ENCODE measurements around the gene ANO10.

DNA sequence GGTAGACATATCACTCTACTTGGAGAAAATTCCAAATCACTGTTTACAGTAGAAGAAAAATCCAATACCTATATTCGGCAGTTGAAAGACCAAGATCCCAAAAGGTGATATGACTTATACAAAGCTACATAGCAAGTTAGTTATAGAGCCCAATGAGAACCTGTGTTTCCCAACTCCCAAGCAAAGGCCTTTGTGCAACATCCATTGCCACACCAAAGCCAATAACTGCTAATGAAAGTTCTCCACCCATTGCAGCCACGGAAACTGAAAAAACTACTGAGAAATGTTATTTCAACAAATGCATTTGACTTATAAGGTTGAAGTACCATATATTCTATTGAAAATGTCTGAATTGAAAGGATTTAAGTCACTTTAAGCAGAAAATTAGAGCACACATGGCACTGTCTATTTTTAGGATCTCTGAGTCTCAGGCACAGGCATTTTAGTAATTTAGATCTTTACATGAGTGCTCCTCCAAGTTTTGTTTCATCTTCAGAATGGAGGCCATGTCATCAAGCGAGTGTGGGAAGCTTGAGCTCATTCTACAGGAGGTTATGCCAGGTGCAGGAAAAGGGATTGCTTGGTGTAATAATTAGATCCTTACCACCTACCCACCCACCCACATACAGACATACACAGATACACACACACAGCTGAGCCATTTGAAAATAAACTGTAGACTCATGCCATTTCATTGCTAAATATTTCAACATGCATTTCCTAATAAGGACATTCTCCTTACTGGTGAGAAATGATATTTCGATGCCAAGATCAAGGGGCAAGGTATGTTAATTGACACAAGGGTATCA lies 19.7 kb upstream of the ANO10 start:
- TF ChIP-seq, protein P1, sequence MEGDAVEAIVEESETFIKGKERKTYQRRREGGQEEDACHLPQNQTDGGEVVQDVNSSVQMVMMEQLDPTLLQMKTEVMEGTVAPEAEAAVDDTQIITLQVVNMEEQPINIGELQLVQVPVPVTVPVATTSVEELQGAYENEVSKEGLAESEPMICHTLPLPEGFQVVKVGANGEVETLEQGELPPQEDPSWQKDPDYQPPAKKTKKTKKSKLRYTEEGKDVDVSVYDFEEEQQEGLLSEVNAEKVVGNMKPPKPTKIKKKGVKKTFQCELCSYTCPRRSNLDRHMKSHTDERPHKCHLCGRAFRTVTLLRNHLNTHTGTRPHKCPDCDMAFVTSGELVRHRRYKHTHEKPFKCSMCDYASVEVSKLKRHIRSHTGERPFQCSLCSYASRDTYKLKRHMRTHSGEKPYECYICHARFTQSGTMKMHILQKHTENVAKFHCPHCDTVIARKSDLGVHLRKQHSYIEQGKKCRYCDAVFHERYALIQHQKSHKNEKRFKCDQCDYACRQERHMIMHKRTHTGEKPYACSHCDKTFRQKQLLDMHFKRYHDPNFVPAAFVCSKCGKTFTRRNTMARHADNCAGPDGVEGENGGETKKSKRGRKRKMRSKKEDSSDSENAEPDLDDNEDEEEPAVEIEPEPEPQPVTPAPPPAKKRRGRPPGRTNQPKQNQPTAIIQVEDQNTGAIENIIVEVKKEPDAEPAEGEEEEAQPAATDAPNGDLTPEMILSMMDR (IDR thresholded peaks at IDR 0.05), result no peak
- no peak for TF ChIP-seq POLR2A (IDR thresholded peaks at IDR 0.05)

All from heart left ventricle (tissue), 13 donors.